ENCODE measurements around the gene HOPX. TPM values are rescaled to one million over a fixed set of nuclear protein-coding genes. Genes with fewer than 3 reads are reported as not detected.
"Not testable (repeated sequence)": the region's sequence is repeated elsewhere in the genome, so short reads cannot be mapped to it uniquely, and the experiment has no call there.

HOPX gene
- polyA plus RNA-seq, 3 donors: 3.7 to 5.6 (median 4.5) TPM

DNA sequence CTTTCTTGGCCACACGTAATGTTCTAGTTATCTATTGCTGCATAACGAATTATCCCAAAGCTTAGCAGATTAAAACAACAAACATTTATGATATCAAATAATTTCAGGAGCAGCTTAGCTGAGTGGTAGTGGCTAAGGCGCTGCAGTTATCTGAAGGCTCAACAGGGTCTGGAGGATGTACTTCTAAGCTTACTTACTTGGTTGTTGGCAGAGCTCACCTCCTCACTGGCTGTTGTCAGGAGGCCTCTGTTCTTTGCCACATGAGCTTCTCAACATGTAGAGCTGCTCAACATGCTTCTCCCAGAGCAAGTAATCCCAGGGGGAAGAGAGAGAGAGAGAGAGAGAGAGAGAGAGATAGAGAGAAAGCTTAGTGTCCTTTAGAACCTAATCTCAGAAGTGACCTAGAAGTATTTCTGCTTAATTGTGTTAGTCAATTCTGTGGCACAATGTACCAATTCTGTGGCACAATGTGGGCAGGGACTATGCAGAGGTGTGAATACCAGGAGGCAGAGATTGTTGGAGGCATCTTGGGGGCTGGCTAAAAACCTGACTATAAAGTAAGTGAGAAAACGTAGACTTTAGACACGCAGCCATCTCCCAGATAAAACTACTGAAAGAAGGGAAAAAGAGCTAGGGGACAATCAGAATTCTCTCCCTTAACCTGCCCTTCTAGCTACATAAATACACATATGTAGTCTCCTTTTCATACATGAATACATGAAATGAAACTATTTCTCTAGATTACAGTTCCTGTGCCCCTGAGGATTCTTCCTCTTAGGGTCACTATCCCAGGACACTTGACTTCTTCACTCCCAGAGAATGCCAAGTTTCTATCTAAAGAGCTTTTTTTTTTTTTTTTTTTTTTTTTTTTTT lies 40.2 kb downstream of the HOPX start:
- H3K27ac ChIP-seq (ENCODE audit: low read depth, low read length): no peak overlapping the region
- 75 to 85% (median 84%) methylated on average over 5 of the region's 5 CpGs for WGBS, 3 donors

DNA sequence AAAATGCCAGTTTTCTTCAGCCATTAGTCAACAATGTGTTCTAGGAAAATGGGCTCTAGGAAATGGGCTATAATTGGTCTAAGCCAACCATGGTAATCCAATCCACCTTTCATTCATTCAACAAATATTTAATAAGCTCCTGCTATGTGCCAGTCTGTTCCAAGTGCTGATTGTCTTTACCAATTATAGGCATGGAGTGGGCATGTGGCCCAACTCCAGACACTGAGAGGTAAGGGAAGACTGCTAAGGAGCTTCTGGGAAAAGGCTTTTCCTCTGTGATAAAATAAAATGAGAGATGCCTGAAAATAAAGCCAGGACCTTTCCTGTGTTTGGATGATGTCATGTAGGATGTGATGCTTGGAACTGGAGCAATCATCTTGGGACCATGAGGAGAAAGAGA lies 43.3 kb downstream of the HOPX start:
- H3K27ac ChIP-seq (ENCODE audit: low read depth, low read length): no peak overlapping the region

DNA sequence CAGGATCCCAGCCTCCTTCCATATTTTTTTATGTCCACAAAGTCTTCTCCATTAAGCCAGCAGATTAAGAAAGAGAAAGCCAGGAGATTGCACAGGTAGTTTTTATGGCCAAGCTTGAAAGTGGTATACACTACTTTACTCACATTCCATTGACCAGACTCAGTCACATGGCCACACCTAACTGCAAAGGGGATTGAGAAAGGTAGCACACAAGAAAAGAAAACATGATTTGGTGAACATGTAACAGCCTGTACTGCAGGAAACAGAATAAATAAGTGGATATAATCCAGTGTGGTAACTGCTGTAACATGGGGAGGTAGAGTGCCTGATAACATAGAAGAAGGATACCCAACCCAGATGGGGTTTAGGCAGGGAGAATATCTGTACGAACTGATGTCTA lies 43.9 kb downstream of the HOPX start:
- 68 to 92% (median 88%) methylated on average over 1 of the region's 1 CpG for WGBS, 3 donors
- no peak overlapping the region for H3K27ac ChIP-seq (ENCODE audit: low read depth, low read length)

GRCh38 chr4:56634954-56635353 lies 46.1 kb downstream of the HOPX start:
- WGBS, 3 donors: 92 to 97% (median 96%) methylated on average over 9 of the region's 9 CpGs
- not testable (repeated sequence) for H3K27ac ChIP-seq (ENCODE audit: low read depth, low read length)

DNA sequence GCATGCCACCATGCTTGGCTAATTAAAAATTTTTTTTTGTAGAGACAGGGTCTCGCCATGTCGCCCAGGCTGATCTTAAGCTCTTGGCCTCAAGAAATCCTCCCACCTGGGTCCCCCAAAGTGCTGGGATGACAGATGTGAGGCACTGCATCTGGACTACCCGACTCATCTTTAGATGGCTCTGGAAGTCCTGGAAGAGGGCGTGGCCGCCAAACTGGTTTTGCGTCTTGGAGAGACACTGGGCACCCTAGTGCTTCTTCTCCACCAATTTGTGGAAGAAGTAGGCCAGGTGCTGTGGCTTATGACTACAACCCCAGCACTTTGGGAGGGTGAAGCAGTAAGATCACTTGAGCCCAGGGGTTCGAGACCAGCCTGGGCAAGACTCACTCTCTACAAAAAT lies 47.6 kb downstream of the HOPX start:
- WGBS, 3 donors: 82 to 96% (median 96%) methylated on average over 7 of the region's 7 CpGs

GRCh38 chr4:56630876-56631666 lies 50.0 kb downstream of the HOPX start:
- no peak overlapping the region for H3K27ac ChIP-seq (ENCODE audit: low read depth, low read length)
- 60 to 68% (median 62%) methylated on average over 5 of the region's 5 CpGs for WGBS, 3 donors

More for the DNA sequence above, 47.6 kb downstream of the HOPX start:
- H3K27ac ChIP-seq (ENCODE audit: low read depth, low read length): no peak overlapping the region

GRCh38 chr4:56628592-56628991 lies 52.5 kb downstream of the HOPX start:
- H3K27ac ChIP-seq (ENCODE audit: low read depth, low read length): no peak overlapping the region
- WGBS, 3 donors: 23 to 68% (median 42%) methylated on average over 1 of the region's 1 CpG

GRCh38 chr4:56627985-56628384 lies 53.1 kb downstream of the HOPX start:
- 53 to 80% (median 64%) methylated on average over 2 of the region's 2 CpGs for WGBS, 3 donors
- no peak overlapping the region for H3K27ac ChIP-seq (ENCODE audit: low read depth, low read length)

GRCh38 chr4:56627375-56627774 lies 53.7 kb downstream of the HOPX start:
- 41 to 71% (median 60%) methylated on average over 1 of the region's 1 CpG for WGBS, 3 donors
- no peak overlapping the region for H3K27ac ChIP-seq (ENCODE audit: low read depth, low read length)

DNA sequence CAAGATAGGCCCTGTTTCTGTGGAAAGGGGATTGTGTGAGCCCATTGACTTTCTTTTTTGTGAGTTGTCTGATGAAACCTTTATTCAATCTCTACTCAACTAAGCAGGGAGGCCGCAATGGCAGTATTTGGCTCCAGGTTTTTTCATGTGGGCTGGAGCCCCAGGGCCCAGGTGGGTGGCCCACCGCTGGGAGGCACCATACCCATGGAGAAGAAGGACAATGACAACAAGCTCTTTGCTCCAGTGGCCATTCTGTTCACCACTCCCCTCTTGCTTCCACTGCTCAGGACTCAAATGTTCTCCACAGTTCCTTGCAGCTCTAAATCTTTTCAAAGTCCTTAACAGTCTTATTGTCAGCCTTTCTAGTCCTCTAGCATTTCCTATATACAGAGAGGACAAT lies 54.1 kb downstream of the HOPX start:
- no peak overlapping the region for H3K27ac ChIP-seq (ENCODE audit: low read depth, low read length)
- 71 to 92% (median 87%) methylated on average over 2 of the region's 2 CpGs for WGBS, 3 donors

- H3K27ac ChIP-seq (ENCODE audit: low read depth, low read length): no peak overlapping the region
- WGBS, 3 donors: 48 to 88% (median 86%) methylated on average over 1 of the region's 1 CpG
These were observed 54.7 kb downstream of the HOPX start for GRCh38 chr4:56626420-56626819.

GRCh38 chr4:56622176-56622575 lies 58.9 kb downstream of the HOPX start:
- WGBS, 3 donors: 43 to 73% (median 68%) methylated on average over 1 of the region's 1 CpG
- H3K27ac ChIP-seq (ENCODE audit: low read depth, low read length): no peak overlapping the region

DNA sequence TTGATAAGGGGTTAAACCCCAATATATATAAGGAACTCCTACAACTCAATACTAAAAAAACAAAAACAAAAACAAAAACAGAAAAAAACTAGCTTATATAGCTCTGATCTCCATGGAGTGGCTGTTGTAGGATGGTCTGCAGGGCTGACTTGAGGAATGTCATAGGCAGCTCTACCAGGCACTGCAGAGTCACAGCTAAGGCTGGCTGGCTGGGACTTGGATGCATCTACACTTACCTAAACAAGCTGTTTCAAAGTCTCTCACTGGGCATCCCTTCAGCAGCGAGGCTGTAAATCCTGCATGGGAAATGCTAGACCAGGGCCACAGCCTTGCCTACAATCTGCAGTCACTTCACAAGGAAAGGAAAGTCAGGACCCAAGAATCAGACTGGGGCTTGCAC lies 61.3 kb downstream of the HOPX start:
- 68 to 81% (median 71%) methylated on average over 1 of the region's 1 CpG for WGBS, 3 donors
- no peak overlapping the region for H3K27ac ChIP-seq (ENCODE audit: low read depth, low read length)

- 45 to 52% (median 49%) methylated on average over 2 of the region's 2 CpGs for WGBS, 3 donors
- no peak overlapping the region for H3K27ac ChIP-seq (ENCODE audit: low read depth, low read length)
These were observed 61.9 kb downstream of the HOPX start for GRCh38 chr4:56619160-56619559.

DNA sequence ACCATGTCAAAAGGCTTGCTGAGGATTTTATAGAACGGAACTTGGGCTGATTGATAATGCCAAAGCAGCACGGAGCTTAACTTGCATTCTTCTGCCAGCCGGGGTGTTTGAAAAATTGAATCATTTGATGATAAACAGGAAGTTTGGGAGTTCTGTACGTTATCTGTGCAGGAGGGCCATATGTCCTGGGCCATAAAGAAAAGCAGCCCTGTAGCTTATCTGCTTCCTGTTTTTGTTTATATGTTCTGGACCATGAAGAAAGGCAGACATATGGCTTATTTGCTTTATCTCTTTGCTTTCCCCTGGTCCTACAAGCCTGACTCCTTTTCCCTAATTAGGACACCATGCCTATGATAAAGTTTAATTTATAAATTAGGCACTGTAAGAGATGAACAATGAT lies 62.4 kb downstream of the HOPX start:
- no peak overlapping the region for H3K27ac ChIP-seq (ENCODE audit: low read depth, low read length)

DNA sequence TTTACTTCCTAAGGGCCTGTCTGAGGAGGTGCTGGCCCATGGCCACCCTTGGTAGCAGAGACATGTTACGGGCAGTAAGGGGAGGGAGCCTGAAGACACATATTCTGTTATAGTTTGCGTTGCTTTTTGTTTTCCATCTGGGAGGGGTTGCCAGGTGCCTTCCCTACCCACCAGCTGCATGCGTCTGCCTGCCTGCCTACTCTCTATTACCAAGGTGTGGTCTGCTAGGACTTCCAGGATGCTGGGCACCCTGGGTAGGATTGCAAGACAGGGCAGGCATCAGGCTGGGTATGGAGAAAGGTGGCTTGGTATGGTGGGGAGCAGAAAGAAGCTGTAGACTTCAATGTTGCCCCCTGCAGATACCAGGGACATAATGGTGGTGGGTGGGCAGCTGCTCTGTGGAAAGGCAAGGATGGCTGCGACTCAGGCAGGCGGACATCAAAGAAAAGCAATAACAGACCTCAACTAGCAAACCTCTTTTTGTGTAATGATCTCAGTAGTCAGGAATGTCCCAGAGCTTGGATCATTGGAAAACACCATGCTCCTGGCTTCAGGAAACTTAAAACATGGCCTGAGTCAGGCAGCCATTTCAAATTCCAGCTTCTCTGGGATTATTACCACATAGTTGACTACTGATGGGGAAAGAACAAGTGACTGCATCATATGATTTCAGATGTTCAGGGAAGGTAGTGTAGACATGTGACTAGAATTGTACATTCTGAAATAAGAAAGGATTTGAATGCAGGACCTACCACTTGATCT lies 67.8 kb downstream of the HOPX start:
- WGBS, 3 donors: 81 to 92% (median 89%) methylated on average over 5 of the region's 5 CpGs
- H3K27ac ChIP-seq (ENCODE audit: low read depth, low read length): no peak overlapping the region

More for the DNA sequence above, 62.4 kb downstream of the HOPX start:
- 49 to 62% (median 52%) methylated on average over 4 of the region's 4 CpGs for WGBS, 3 donors

DNA sequence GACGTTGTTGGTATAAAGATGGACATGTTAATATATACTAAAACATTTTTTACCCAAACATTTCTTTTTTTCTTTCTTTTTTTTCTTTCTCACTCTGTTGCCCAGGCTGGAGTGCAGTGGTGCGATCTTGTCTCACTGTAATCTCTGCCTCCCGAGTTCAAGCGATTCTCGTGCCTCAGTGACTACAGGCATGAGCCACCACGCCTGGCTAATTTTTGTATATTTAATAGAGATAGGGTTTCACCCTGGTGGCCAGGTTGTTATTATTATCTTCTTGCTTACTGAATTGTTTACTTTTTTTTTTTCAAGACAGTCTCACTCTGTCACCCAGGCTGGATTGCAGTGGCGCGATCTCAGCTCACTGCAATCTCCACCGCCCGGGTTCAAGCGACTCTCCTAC lies 68.8 kb downstream of the HOPX start:
- 73 to 90% (median 87%) methylated on average over 11 of the region's 11 CpGs for WGBS, 3 donors
- no peak overlapping the region for H3K27ac ChIP-seq (ENCODE audit: low read depth, low read length)

- WGBS, 3 donors: 52 to 83% (median 82%) methylated on average over 2 of the region's 2 CpGs
These were observed 69.6 kb downstream of the HOPX start for GRCh38 chr4:56611501-56611900.

DNA sequence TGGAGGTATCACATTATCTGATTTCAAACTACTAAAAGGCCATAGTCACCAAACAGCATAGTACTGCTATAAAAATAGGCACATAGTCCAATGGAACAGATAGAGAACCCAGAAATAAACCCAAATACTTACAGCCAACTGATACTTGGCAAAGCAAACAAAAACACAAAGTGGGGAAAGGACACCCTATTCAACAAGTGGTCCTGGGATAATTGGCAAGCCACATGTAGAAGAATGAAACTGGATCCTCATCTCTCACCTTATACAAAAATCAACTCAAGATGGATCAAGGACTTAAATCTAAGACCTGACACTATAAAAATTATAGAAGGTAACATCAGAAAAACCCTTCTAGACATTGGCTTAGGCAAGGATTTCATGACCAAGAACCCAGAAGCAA lies 70.9 kb downstream of the HOPX start:
- not testable (repeated sequence) for H3K27ac ChIP-seq (ENCODE audit: low read depth, low read length)

More at GRCh38 chr4:56611501-56611900, 69.6 kb downstream of the HOPX start:
- no peak overlapping the region for H3K27ac ChIP-seq (ENCODE audit: low read depth, low read length)
